HG02763 (cell line): Measurements from ENCODE around the gene PTPRK.

ENCODE experiments used
- ATAC-seq: cut with Tn5 transposase; IDR thresholded peaks from one replicate; pipeline ENCODE4 v1.9.1; 2021; ENCODE audit warnings: mild to moderate bottlenecking, moderate library complexity; ENCODE audit not compliant: unreplicated experiment

The PTPRK gene

DNA sequence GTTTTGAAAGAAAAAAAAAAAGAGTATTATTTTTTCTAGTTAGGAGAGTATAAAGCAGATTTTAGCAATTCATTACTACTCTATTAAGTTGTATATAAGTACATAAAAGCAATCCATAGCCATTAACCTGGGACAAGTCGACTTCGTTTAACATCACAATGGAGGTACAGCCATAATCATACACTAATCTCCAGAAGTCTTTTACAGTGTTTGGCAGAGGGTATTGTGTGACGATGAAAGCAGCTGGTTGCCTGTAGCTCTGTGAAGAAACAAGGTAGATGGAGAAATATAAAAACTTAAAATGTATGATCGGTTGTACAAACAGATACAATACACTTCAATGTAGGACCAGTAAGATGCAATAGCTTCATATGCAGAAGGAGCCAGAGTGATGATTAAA, 543.6 kb downstream of the PTPRK start:
- ATAC-seq, result no peak

DNA sequence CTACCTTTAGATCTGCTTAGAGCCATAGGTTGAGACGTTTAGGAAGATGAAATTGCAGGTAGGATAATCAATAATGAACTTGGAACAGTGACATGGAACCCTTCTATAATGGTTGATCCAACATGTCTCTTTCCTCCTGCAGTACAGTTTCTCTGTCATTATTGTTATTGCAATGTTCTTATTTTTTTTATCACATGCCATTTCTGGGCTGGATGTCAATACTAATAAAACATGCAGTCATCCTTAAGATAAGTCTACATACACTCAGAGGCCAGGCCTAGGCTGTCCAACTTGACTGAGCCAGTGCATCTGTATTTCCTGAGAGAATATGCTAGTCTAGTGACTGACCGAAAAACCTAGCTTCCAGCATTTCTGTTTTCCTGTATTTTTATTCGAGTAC, 544.3 kb downstream of the PTPRK start:
- ATAC-seq, result no peak

- ATAC-seq, result no peak
Measured at GRCh38 chr6:127972815-127973214, 547.6 kb downstream of the PTPRK start.

DNA sequence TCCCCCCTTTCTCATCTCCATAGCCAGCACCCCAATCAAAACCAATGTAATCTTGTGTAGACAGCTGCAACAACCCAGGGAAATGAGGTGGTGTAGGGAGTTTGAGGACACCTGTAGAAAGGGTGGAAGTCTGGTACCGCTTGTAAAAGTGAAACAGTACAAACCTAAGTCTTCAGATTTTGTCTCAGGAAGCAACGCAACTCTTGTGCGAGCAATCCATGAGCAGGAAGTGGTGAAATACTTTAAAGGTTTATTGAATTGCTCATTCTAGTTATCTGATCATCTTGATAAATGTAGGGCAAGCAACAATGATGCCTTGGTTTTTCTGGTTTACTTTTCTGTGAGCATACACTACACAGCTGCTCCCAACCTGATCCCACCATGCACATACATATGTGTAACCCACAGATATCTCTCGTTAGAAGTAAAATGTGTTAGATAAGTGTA, 548.4 kb downstream of the PTPRK start:
- no peak for ATAC-seq

GRCh38 chr6:127971386-127971785, 549.0 kb downstream of the PTPRK start:
- ATAC-seq, result no peak

GRCh38 chr6:127969701-127970100, 550.7 kb downstream of the PTPRK start:
- no peak for ATAC-seq

DNA sequence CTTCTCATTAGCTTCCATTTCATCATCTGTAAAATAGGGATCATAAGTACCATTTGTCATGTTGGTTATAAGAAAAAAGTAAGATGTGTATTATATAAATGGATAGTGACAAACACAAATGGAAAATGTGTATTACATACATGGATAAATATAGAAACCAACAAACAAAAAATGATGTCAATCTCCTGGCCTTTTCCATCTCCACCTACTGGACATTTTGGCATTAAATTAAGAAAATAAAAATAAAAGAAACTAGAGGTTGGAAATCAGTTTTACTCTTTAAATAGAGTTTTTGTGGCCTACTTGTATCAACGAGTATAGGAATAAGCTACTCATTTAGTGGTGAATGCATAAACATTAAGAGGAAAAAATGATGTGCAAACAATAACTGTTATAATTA, 552.0 kb downstream of the PTPRK start:
- no peak for ATAC-seq

DNA sequence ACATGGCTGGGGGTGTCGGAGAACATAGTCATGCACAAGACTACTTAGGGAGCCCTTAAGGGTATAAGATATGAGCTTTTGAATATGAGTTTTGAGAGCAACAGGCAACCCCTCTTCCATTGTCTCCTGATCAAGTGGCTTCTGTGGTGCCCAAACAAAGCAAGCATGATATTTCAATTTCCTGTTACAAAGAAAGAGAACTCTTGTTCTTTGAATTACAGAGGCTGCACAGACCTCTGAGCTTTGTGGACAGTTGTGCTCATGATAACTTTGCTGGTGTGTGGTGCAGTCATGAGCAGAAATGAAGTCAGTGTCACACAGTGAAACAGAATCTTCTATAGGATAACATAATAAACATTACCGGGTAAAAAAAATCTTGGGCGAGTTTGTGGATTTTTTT, 552.7 kb downstream of the PTPRK start:
- ATAC-seq, result no peak

- ATAC-seq, result no peak
Measured at GRCh38 chr6:127966616-127967015, 553.8 kb downstream of the PTPRK start.

GRCh38 chr6:127963495-127963894, 556.9 kb downstream of the PTPRK start:
- no peak for ATAC-seq

GRCh38 chr6:127959869-127960268, 560.5 kb downstream of the PTPRK start:
- ATAC-seq, result no peak

DNA sequence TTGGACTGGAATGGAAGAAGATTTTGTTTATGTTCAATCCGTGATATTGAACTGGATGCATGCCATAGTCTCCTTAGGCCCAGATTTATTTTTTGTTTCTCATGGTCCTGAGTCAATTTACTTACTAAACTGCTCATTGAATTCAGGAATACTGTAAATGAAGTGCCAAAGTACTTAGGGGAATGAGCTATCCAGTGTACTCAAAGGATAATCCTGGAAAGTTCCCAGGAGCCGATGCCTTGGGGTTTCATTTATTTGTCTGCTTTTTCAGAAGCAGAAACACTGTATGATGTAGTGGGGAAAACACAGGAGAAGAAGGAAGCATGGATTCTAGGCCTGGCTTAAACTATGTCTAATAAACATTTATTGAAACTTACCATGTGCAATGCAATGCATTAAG, 563.4 kb downstream of the PTPRK start:
- ATAC-seq, result no peak

- ATAC-seq, result no peak
Measured at GRCh38 chr6:127956260-127956888, 564.0 kb downstream of the PTPRK start.

GRCh38 chr6:127954082-127954481, 566.3 kb downstream of the PTPRK start:
- ATAC-seq, result no peak

- no peak for ATAC-seq
Measured at GRCh38 chr6:127952831-127953230, 567.6 kb downstream of the PTPRK start.

- no peak for ATAC-seq
Measured at GRCh38 chr6:127952176-127952575, 568.2 kb downstream of the PTPRK start.

DNA sequence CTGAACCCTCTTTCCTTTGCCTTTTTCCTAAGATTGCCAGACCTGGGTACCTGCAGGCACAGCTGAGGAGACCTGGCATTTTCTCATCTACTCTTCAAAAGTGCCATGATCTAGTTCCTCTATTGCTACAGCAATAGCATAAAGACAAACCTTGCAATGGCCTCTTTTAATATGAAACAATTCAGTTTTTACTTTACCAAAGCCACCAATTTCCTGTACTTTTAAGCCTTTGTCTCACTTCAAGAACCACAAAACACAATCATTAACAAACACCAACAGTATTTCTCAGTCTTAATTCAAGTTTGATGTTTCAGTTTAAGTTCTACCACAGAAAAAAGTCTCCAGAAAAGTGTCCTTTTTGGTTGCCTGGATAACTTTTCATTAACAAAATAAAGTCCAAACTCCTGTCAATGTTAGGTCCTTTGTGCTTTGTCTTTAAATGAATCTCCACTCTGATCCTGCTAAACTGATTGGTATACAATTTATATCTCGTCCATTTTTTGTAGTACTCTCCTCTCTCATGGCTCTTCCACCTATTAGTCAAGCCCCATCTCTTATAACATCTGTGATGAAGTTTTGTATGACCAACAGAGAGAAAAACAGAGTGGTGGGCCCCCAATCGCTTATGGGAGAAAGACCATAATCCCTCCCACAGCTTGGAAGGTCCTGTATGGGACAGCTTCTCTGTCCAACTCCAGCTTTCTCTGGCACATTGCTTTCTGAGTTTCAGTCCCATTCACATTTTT, 569.1 kb downstream of the PTPRK start:
- ATAC-seq, result peak; percentile 80

- peak; percentile 20 for ATAC-seq
Measured at GRCh38 chr6:127950566-127951145, 569.7 kb downstream of the PTPRK start.

GRCh38 chr6:127949251-127949650, 571.1 kb downstream of the PTPRK start:
- ATAC-seq, result no peak

GRCh38 chr6:127946388-127946787, 574.0 kb downstream of the PTPRK start:
- no peak for ATAC-seq

- ATAC-seq, result no peak
Measured at GRCh38 chr6:127945434-127946097, 574.8 kb downstream of the PTPRK start.

DNA sequence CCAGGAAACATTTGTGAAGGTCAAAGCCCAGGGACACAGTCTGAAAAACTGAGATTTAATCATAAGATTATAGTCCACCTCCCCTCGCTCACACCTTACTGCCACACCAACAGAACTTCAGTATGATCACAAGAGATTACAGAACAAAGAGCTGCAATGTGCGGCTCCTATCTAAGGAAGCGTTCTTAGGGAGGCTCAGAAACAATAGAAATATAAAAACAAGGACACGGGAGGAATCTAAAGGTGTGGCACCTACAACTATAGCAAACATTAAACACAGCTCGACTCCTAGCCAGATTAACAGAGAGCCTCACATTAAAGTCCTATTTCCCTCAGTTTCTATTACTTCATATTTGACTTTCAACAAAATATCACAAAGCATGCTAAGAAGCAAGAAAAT, 579.2 kb downstream of the PTPRK start:
- no peak for ATAC-seq
